A549 (cell line): ENCODE measurements around the gene UBE2D4. TPM values are rescaled to one million over a fixed set of nuclear protein-coding genes. Genes with fewer than 3 reads are reported as not detected.

Experiments
- ATAC-seq, 2 experiments: fragments of 200-7000 bp in 1 of 2; fragments of >200 bp in 1 of 2; cut with Nextera tagmentation in 1 of 2; cut with Tn5 transposase in 1 of 2; 3 replicates each; pipeline versions ENCODE4 v1.8.0 to v1.9.1; 2018 to 2020; ENCODE audit warnings: mild to moderate bottlenecking in 1 of 2, moderate library complexity in 1 of 2
- CTCF ChIA-PET: fragments of 300-600 bp; sonication (Branson Sonifier 250); formaldehyde crosslinking; extraction: SDS; loops from one replicate; lab custom pipeline; 2021; ENCODE audit warnings: antibody characterized with exemption, inconsistent platforms; lab: Yijun Ruan, JAX
- POLR2A ChIA-PET: fragments of 350-600 bp; formaldehyde crosslinking; extraction: SDS; loops from one replicate; lab custom pipeline; 2021; ENCODE audit warnings: antibody characterized with exemption, inconsistent platforms; lab: Yijun Ruan, JAX
- DNase-seq, 2 experiments: peaks; one replicate each; pipeline versions ENCODE4 v3.0.0 to v3.0.0-alpha.2; 2011 to 2016; ENCODE audit warnings: low read depth in 1 of 2, low spot score in 1 of 2
- FAIRE-seq: peaks from 2 replicates; lab custom pipeline; 2011; peaks lifted over from hg19 to GRCh38; lab: Jason Lieb, UNC
- H3K27ac ChIP-seq, 2 experiments: fragments of >200 bp; sonication (Bioruptor Twin); formaldehyde crosslinking; 3 replicates each; pipeline ENCODE4 v1.5.1; 2016 to 2017
- H3K4me1 ChIP-seq: fragments of >200 bp; sonication (Bioruptor Twin); formaldehyde crosslinking; 3 replicates; pipeline ENCODE4 v1.6.1; 2016
- H3K4me2 ChIP-seq: fragments of >200 bp; sonication (Bioruptor Twin); formaldehyde crosslinking; 3 replicates; pipeline ENCODE4 v1.6.1; 2016
- H3K4me3 ChIP-seq: fragments of >200 bp; sonication (Bioruptor Twin); formaldehyde crosslinking; 3 replicates; pipeline ENCODE4 v1.5.1; 2016
- H3K9me3 ChIP-seq: fragments of >200 bp; sonication (Bioruptor Twin); formaldehyde crosslinking; 3 replicates; pipeline ENCODE4 v1.6.1; 2016
- ATOH8 ChIP-seq: fragments of 250-450 bp; sonication (Bioruptor Pico); IDR thresholded peaks from 2 replicates; pipeline ENCODE4 v1.5.0; 2020; ENCODE audit warnings: low read depth, mild to moderate bottlenecking, moderate library complexity
- CBX2 ChIP-seq: fragments of 200-600 bp; sonication (generic); IDR thresholded peaks from 2 replicates; pipeline ENCODE4 v1.6.1; 2016; ENCODE audit warnings: low read depth, mild to moderate bottlenecking, borderline replicate concordance
- CTCF ChIP-seq: fragments of >200 bp; sonication (Bioruptor Twin); formaldehyde crosslinking; IDR thresholded peaks from 3 replicates; pipeline ENCODE4 v1.5.1; 2016
- E2F6 ChIP-seq: IDR thresholded peaks from 2 replicates; pipeline ENCODE4 v1.6.1; 2012; ENCODE audit warnings: low read depth, borderline replicate concordance
- EHF ChIP-seq: fragments of 250-450 bp; sonication (Bioruptor Pico); IDR thresholded peaks from 2 replicates; pipeline ENCODE4 v1.5.0; 2020; ENCODE audit warnings: mild to moderate bottlenecking
- EHMT2 ChIP-seq: fragments of 200-600 bp; sonication (generic); IDR thresholded peaks from 2 replicates; pipeline ENCODE4 v1.6.1; 2016; ENCODE audit warnings: antibody characterized with exemption, low read depth, mild to moderate bottlenecking, moderate library complexity
- EP300 ChIP-seq, 2 experiments: fragments of >200 bp; sonication (Bioruptor Twin); formaldehyde crosslinking; IDR thresholded peaks; 2 replicates in 1 of 2; 3 replicates in 1 of 2; pipeline ENCODE4 v1.6.1; 2016 to 2017
- FOSB ChIP-seq: fragments of 250-450 bp; sonication (Bioruptor Pico); IDR thresholded peaks from 2 replicates; pipeline ENCODE4 v1.5.0; 2020; ENCODE audit warnings: mild to moderate bottlenecking, moderate library complexity
- FOXS1 ChIP-seq: fragments of 250-450 bp; sonication (Bioruptor Pico); IDR thresholded peaks from 2 replicates; pipeline ENCODE4 v1.5.0; 2020; ENCODE audit warnings: mild to moderate bottlenecking, moderate library complexity
- HMGXB4 ChIP-seq: fragments of 250-450 bp; sonication (Bioruptor Pico); IDR thresholded peaks from 2 replicates; pipeline ENCODE4 v1.5.0; 2021; ENCODE audit warnings: mild to moderate bottlenecking, moderate library complexity, borderline replicate concordance
- KDM1A ChIP-seq: fragments of 200-600 bp; sonication (generic); IDR thresholded peaks from 2 replicates; pipeline ENCODE4 v1.6.1; 2016; ENCODE audit warnings: low read depth, mild to moderate bottlenecking
- MAX ChIP-seq: IDR thresholded peaks from 2 replicates; pipeline ENCODE4 v1.6.1; 2012
- MAZ ChIP-seq: fragments of 150-350 bp; IDR thresholded peaks from 2 replicates; pipeline ENCODE4 v1.6.1; 2014; ENCODE audit warnings: antibody characterized with exemption, low read depth, low read length, borderline replicate concordance
- NFE2L2 ChIP-seq: fragments of 150-350 bp; conservative IDR thresholded peaks from 2 replicates; pipeline ENCODE4 v1.6.1; 2014; ENCODE audit warnings: low read length
- PBX3 ChIP-seq: IDR thresholded peaks from 2 replicates; pipeline ENCODE4 v1.6.1; 2012
- PHF8 ChIP-seq: fragments of 200-600 bp; sonication (generic); IDR thresholded peaks from 2 replicates; pipeline ENCODE4 v1.6.1; 2016; ENCODE audit warnings: low read depth, mild to moderate bottlenecking, antibody characterized with exemption, moderate library complexity, borderline replicate concordance
- RAD21 ChIP-seq, 2 experiments: fragments of >200 bp in 1 of 2; sonication (Bioruptor Twin) in 1 of 2; formaldehyde crosslinking in 1 of 2; IDR thresholded peaks in 1 of 2; conservative IDR thresholded peaks in 1 of 2; 2 replicates in 1 of 2; 3 replicates in 1 of 2; pipeline ENCODE4 v1.6.1; 2012 to 2018; ENCODE audit warnings: inconsistent platforms in 1 of 2
- REST ChIP-seq: fragments of 200-600 bp; sonication (generic); IDR thresholded peaks from 2 replicates; pipeline ENCODE4 v1.6.1; 2016; ENCODE audit warnings: antibody characterized with exemption, mild to moderate bottlenecking, moderate library complexity
- WGBS: methylation state at CpG from one replicate; pipeline ENCODE4 v1.1.6; 2017; ENCODE audit errors: missing lambda C conversion rate; 5-methylcytosine and 5-hydroxymethylcytosine counted together
- polyA plus RNA-seq, 4 experiments: library from polyadenylated mRNA; depleted of rRNA in 3 of 4; stranded (reverse); fragments of >200 nt; fragmentation: RNase III in 1 of 4; extraction: RNeasy Plus Mini Kit Qiagen cat#74134 plus additional on column Dnase treatment in 1 of 4; gene quantifications; 2 replicates in 3 of 4; 3 replicates in 1 of 4; pipeline ENCODE4 v1.2.3, GENCODE V29; 2011 to 2017

The UBE2D4 gene
- polyA plus RNA-seq, 2 of the 4 experiments (the other 2 are of a cell fraction), result 8.4 to 14.0 TPM

- POLR2A ChIA-PET, result no interaction called here
- no peak overlapping the region for H3K4me2 ChIP-seq
- 94% methylated on average over 3 of the region's 3 CpGs for WGBS
- no peak overlapping the region for H3K4me3 ChIP-seq
- no peak for FAIRE-seq
- no peak for DNase-seq
- no peak overlapping the region for H3K27ac ChIP-seq
- ATAC-seq, result no peak
- no peaks in the 10 kb centered on the region for H3K9me3 ChIP-seq
- H3K4me1 ChIP-seq, result peaks cover 7% of the 10 kb centered on the region; the same call in 2 of the 3 replicates
- CTCF ChIA-PET, result interaction anchor here (1.0 to 1.3 kb wide), 3 partner anchors 12 to 30 kb away, joined by 3 read pairs; no protein-coding TSS in a partner anchor
- TF ChIP-seq HMGXB4 (CRISPR knock-in tag) (no peak), NFE2L2 (no peak), FOXS1 (no peak), PBX3 (no peak), FOSB (no peak), EP300 (IDR thresholded peaks at IDR 0.05) (no peak), EHMT2 (no peak)
Observed at GRCh38 chr7:43942250-43942649, 16.0 kb downstream of the UBE2D4 start.

GRCh38 chr7:43942997-43943396 lies 16.8 kb downstream of the UBE2D4 start:
- H3K4me3 ChIP-seq, result no peak overlapping the region
- H3K9me3 ChIP-seq, result no peaks in the 10 kb centered on the region
- H3K4me2 ChIP-seq, result no peak overlapping the region
- ChIA-PET CTCF (interaction anchor here (0.6 to 2.9 kb wide), 6 partner anchors 12 to 243 kb away, joined by 3 to 15 read pairs (median 3); no protein-coding TSS in a partner anchor), POLR2A (no interaction called here)
- peak; percentile 17; the same call in 1 of the 3 replicates for TF ChIP-seq CTCF
- TF ChIP-seq CBX2, result no peak
- peak in 1 of 2 experiments; percentile 34; a peak in 2 of 5 replicates for TF ChIP-seq RAD21 (conservative IDR thresholded peaks at IDR 0.05 in 1 of 2, IDR thresholded peaks at IDR 0.05 in 1 of 2)
- 74% methylated on average over 3 of the region's 3 CpGs for WGBS
- peaks cover 7% of the 10 kb centered on the region; the same call in 2 of the 3 replicates for H3K4me1 ChIP-seq
- FAIRE-seq (no peak), DNase-seq (no peak), ATAC-seq (peak; percentile 26 to 59; a peak in 4 of 6 replicates)
- H3K27ac ChIP-seq, result no peak overlapping the region

- peak in 1 of 2 experiments; percentile 43; a peak in 3 of 6 replicates for ATAC-seq
- no peak for TF ChIP-seq EP300 (IDR thresholded peaks at IDR 0.05)
- TF ChIP-seq MAZ, result no peak
- TF ChIP-seq KDM1A, result no peak
- no peak for TF ChIP-seq ATOH8 (CRISPR knock-in tag)
- TF ChIP-seq CBX2, result no peak
- TF ChIP-seq E2F6, result no peak
- no peak for TF ChIP-seq EHF (CRISPR knock-in tag)
- no peak for TF ChIP-seq REST
- TF ChIP-seq PHF8, result no peak
- TF ChIP-seq MAX, result no peak
Observed at GRCh38 chr7:43943417-43944187, 17.4 kb downstream of the UBE2D4 start.

More at GRCh38 chr7:43943417-43944187, 17.4 kb downstream of the UBE2D4 start:
- DNase-seq, result no peak
- 67% methylated on average over 13 of the region's 13 CpGs for WGBS
- Histone ChIP-seq H3K4me3 (no peak overlapping the region), H3K9me3 (no peaks in the 10 kb centered on the region), H3K4me1 (peaks cover 7% of the 10 kb centered on the region; the same call in 2 of the 3 replicates), H3K27ac (no peak overlapping the region), H3K4me2 (no peak overlapping the region)
- ChIA-PET POLR2A (interaction anchor here (1.2 kb wide), 1 partner anchor 18 kb away, joined by 4 read pairs; the partner anchor contains the start of gene UBE2D4), CTCF (interaction anchor here (0.5 to 2.9 kb wide), 7 partner anchors 11 to 244 kb away, joined by 3 to 15 read pairs (median 3); no protein-coding TSS in a partner anchor)
- FAIRE-seq, result no peak
